ENCODE data around the gene SLITRK5. TPM values are rescaled to one million over a fixed set of nuclear protein-coding genes. Genes with fewer than 3 reads are reported as not detected.

The SLITRK5 gene
- total RNA-seq, 1 experiment from 2014 or later: not detected

GRCh38 chr13:87712012-87712411 is 40.8 kb downstream of the SLITRK5 start:
- DNase-seq (ENCODE audit: low read depth): no peak
